Measurements from ENCODE around the gene NPPA. TPM values are rescaled to one million over a fixed set of nuclear protein-coding genes. Genes with fewer than 3 reads are reported as not detected.

Gene NPPA
- total and polyA plus RNA-seq, 9 of the 15 experiments (the other 6 are each of a cell fraction or from before 2014, with no cell fraction given), result not detected

DNA sequence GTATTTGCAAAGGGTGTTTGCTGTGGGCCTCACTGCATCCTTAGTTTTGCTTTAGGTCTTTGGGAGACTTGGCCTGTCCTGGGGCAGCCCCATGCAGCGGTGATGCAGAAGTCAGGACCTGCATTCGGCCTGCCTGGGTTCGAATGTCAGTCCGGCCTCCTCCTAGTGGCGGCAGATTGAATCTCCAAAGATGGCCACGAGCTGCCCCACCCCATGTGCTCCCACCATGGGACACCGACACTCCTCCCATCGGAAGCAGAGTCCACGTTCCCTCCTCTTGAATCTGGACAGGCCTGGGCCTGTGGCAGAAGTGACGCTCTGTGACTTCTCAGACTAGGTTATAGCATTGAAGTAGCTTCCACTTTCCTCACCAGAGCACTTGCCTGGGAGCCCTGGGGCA, 27.5 kb upstream of the NPPA start:
- H3K9me1 ChIP-seq (ENCODE audit: control insufficient read depth, insufficient read depth, low read length), result no peaks in the 10 kb centered on the region
- intact Hi-C loops (cut with micrococcal nuclease), result no loop called here
- ATAC-seq, result peak; percentile 26
- H3K79me2 ChIP-seq (ENCODE audit: control insufficient read depth, insufficient read depth, low read length), result no peaks in the 10 kb centered on the region
- 64% methylated on average over 9 of the region's 10 CpGs for WGBS (ENCODE audit: insufficient coverage, low coverage, missing lambda C conversion rate)
- H3K4me3 ChIP-seq, result no peak overlapping the region
- in situ Hi-C loops (cut with MboI), result no loop called here
- H3K27ac ChIP-seq (ENCODE audit: extremely low read depth, low read depth, low read length), result no peak overlapping the region
- no peaks in the 10 kb centered on the region for H4K20me1 ChIP-seq (replicated peaks; ENCODE audit: control insufficient read depth, insufficient read depth, low read length)
- H3K27me3 ChIP-seq (ENCODE audit: control insufficient read depth in 2 of 2, insufficient read depth in 2 of 2, low read length in 2 of 2), result no peaks in the 10 kb centered on the region
- ChIA-PET POLR2A (interaction anchor here (0.6 to 2.3 kb wide), 2 partner anchors 13 to 34 kb away, joined by 3 to 34 read pairs; no protein-coding TSS in a partner anchor), CTCF (ENCODE audit: low intra/inter-chr PET ratio) (no interaction called here)
- TF ChIP-seq, protein P1, sequence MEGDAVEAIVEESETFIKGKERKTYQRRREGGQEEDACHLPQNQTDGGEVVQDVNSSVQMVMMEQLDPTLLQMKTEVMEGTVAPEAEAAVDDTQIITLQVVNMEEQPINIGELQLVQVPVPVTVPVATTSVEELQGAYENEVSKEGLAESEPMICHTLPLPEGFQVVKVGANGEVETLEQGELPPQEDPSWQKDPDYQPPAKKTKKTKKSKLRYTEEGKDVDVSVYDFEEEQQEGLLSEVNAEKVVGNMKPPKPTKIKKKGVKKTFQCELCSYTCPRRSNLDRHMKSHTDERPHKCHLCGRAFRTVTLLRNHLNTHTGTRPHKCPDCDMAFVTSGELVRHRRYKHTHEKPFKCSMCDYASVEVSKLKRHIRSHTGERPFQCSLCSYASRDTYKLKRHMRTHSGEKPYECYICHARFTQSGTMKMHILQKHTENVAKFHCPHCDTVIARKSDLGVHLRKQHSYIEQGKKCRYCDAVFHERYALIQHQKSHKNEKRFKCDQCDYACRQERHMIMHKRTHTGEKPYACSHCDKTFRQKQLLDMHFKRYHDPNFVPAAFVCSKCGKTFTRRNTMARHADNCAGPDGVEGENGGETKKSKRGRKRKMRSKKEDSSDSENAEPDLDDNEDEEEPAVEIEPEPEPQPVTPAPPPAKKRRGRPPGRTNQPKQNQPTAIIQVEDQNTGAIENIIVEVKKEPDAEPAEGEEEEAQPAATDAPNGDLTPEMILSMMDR (IDR thresholded peaks at IDR 0.05 in 2 of 3, conservative IDR thresholded peaks at IDR 0.05 in 1 of 3; ENCODE audit: insufficient read depth in 2 of 3, low read depth in 1 of 3, low read length in 3 of 3), result peak in 2 of 3 experiments; percentile 23 to 31; a peak in 1 of 6 replicates
- peak in 1 of 3 experiments; percentile 58 for TF ChIP-seq YY1 (IDR thresholded peaks at IDR 0.05; ENCODE audit: borderline replicate concordance in 1 of 3, control insufficient read depth in 1 of 3, extremely low read depth in 1 of 3, insufficient read depth in 3 of 3, insufficient read length in 1 of 3, insufficient replicate concordance in 2 of 3, low read depth in 1 of 3, low read length in 2 of 3)
- TF ChIP-seq, protein P2, sequence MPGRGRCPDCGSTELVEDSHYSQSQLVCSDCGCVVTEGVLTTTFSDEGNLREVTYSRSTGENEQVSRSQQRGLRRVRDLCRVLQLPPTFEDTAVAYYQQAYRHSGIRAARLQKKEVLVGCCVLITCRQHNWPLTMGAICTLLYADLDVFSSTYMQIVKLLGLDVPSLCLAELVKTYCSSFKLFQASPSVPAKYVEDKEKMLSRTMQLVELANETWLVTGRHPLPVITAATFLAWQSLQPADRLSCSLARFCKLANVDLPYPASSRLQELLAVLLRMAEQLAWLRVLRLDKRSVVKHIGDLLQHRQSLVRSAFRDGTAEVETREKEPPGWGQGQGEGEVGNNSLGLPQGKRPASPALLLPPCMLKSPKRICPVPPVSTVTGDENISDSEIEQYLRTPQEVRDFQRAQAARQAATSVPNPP (IDR thresholded peaks at IDR 0.05; ENCODE audit: borderline replicate concordance, insufficient read depth, insufficient read length), result no peak
- DNase-seq (ENCODE audit: extremely low read depth in 1 of 4, low spot score in 3 of 4), result no peak
- peak overlapping the region in 1 of 2 experiments; percentile 3; a peak in 1 of 4 replicates for H3K9ac ChIP-seq (ENCODE audit: insufficient read depth in 1 of 2, low read depth in 2 of 2, low read length in 2 of 2)
- H3K4me2 ChIP-seq (ENCODE audit: insufficient read depth, low read length), result no peak overlapping the region
- no peak for FAIRE-seq
- no TSS peak for BruUV-seq (replicated peaks)
- H2AFZ ChIP-seq (ENCODE audit: low read depth, low read length), result peak overlapping the region; percentile 57
- no peaks in the 10 kb centered on the region for H3K9me3 ChIP-seq (replicated peaks; ENCODE audit: control insufficient read depth, insufficient read depth, low read depth, low read length)
- no peaks in the 10 kb centered on the region for H3K36me3 ChIP-seq (ENCODE audit: control insufficient read depth, insufficient read depth, low read length)
- H3K4me1 ChIP-seq (replicated peaks in 1 of 2; ENCODE audit: control insufficient read depth in 2 of 2, insufficient read depth in 2 of 2, low read length in 2 of 2), result peaks cover 17 to 45% of the 10 kb centered on the region in 2 experiments

Measured in K562 (cell line).